PC-3 (cell line): ENCODE results near the gene CLSTN3. TPM values are rescaled to one million over a fixed set of nuclear protein-coding genes. Genes with fewer than 3 reads are reported as not detected.

ENCODE experiments used
- ATAC-seq: fragments of 200-7000 bp; cut with Tn5 transposase; 2 replicates; pipeline ENCODE4 v1.9.1; 2020; ENCODE audit warnings: mild to moderate bottlenecking, moderate library complexity
- BruUV-seq: library from RNA; stranded (reverse); fragments of 400-500 nt; replicated peaks from 2 replicates; lab custom pipeline; 2021; lab: Mats Ljungman, UMichigan
- CTCF ChIA-PET: fragments of 300-600 bp; sonication (Branson Sonifier 250); formaldehyde crosslinking; loops from one replicate; lab custom pipeline; 2022; ENCODE audit warnings: antibody characterized with exemption; lab: Charles Lee
- POLR2A ChIA-PET: fragments of 300-600 bp; sonication (Branson Sonifier 250); formaldehyde crosslinking; loops from one replicate; lab custom pipeline; 2022; ENCODE audit warnings: antibody characterized with exemption; ENCODE audit not compliant: unreplicated experiment; lab: Charles Lee
- DNase-seq: peaks from one replicate; pipeline ENCODE4 v3.0.0-alpha.2; 2015
- H2AFZ ChIP-seq: fragments of 300-600 bp; sonication (generic); 2 replicates; pipeline ENCODE4 v1.6.0; 2016; ENCODE audit warnings: antibody characterized with exemption, low read length
- H3F3A ChIP-seq: fragments of 300-600 bp; sonication (generic); one replicate; pipeline ENCODE4 v1.6.0; 2017; ENCODE audit warnings: antibody characterized with exemption, low read length, control low read depth, mild to moderate bottlenecking; ENCODE audit not compliant: unreplicated experiment
- H3K27ac ChIP-seq: fragments of 300-600 bp; sonication (generic); 2 replicates; pipeline ENCODE4 v1.5.1; 2016; ENCODE audit warnings: mild to moderate bottlenecking, low read length
- H3K27me3 ChIP-seq: fragments of 300-600 bp; sonication (generic); 2 replicates; pipeline ENCODE4 v1.6.1; 2016; ENCODE audit warnings: low read length, mixed read lengths
- H3K36me3 ChIP-seq: fragments of 300-600 bp; sonication (generic); 2 replicates; pipeline ENCODE4 v1.6.1; 2016; ENCODE audit warnings: low read depth, mixed run types, low read length, mixed read lengths
- H3K4me1 ChIP-seq: fragments of 300-600 bp; sonication (generic); 2 replicates; pipeline ENCODE4 v1.5.1; 2016; ENCODE audit warnings: low read length; ENCODE audit not compliant: insufficient read depth
- H3K4me2 ChIP-seq: fragments of 300-600 bp; sonication (generic); 2 replicates; pipeline ENCODE4 v1.6.0; 2016; ENCODE audit warnings: low read length
- H3K4me3 ChIP-seq: fragments of 300-600 bp; sonication (generic); 2 replicates; pipeline ENCODE4 v1.5.1; 2016; ENCODE audit warnings: mild to moderate bottlenecking, low read length, mixed read lengths
- H3K79me2 ChIP-seq: fragments of 300-600 bp; sonication (generic); 2 replicates; pipeline ENCODE4 v1.6.1; 2017; ENCODE audit warnings: low read length, mixed read lengths
- H3K9ac ChIP-seq: fragments of 300-600 bp; sonication (generic); 2 replicates; pipeline ENCODE4 v1.6.0; 2016; ENCODE audit warnings: mild to moderate bottlenecking, low read length
- H3K9me2 ChIP-seq: fragments of 300-600 bp; sonication (generic); replicated peaks from 2 replicates; pipeline ENCODE4 v1.6.1; 2016; ENCODE audit warnings: mixed run types, low read length, mixed read lengths
- H3K9me3 ChIP-seq: fragments of 300-600 bp; sonication (generic); 2 replicates; pipeline ENCODE4 v1.6.1; 2016; ENCODE audit warnings: low read length, mixed read lengths
- H4K20me1 ChIP-seq: fragments of 300-600 bp; sonication (generic); 2 replicates; pipeline ENCODE4 v1.6.1; 2016; ENCODE audit warnings: low read length, mixed read lengths
- EZH2 ChIP-seq: fragments of 300-600 bp; sonication (generic); IDR thresholded peaks from one replicate; pipeline ENCODE4 v1.6.1; 2017; ENCODE audit warnings: antibody characterized with exemption, mild to moderate bottlenecking, low read length; ENCODE audit not compliant: unreplicated experiment
- EZH2phosphoT487 ChIP-seq: fragments of 300-600 bp; sonication (generic); IDR thresholded peaks from 2 replicates; pipeline ENCODE4 v1.6.1; 2018; ENCODE audit warnings: mild to moderate bottlenecking, antibody characterized with exemption, low read length, borderline replicate concordance
- intact Hi-C: fragments of 100-400 bp; cut with micrococcal nuclease; formaldehyde crosslinking; loops from 2 replicates; pipeline ENCODE4 v1.9.0; 2023
- total RNA-seq: library from RNA; depleted of rRNA; stranded (reverse); fragments of >200 nt; gene quantifications from 2 replicates; pipeline ENCODE4 v1.2.3, GENCODE V29; 2014; rRNA removed
- TF ChIP-seq, protein P1 (sequence below): fragments of 300-600 bp; sonication (generic); conservative IDR thresholded peaks from 2 replicates; pipeline ENCODE4 v1.5.1; 2017; ENCODE audit warnings: antibody characterized with exemption, low read depth, mild to moderate bottlenecking, low read length

The CLSTN3 gene
- total RNA-seq, 1 experiment from 2014 or later = 10.9 TPM

- DNase-seq = no peak
- intact Hi-C loops = no loop called here
- Histone ChIP-seq H3K9me2 (no peaks in the 10 kb centered on the region), H3K79me2 (no peaks in the 10 kb centered on the region), H2AFZ (no peak overlapping the region), H3K4me1 (no peaks in the 10 kb centered on the region), H4K20me1 (no peaks in the 10 kb centered on the region), H3K27ac (no peak overlapping the region), H3K9me3 (no peaks in the 10 kb centered on the region), H3K4me2 (no peak overlapping the region), H3K27me3 (no peaks in the 10 kb centered on the region), H3K9ac (no peak overlapping the region), H3K4me3 (no peak overlapping the region), H3K36me3 (peaks cover 32% of the 10 kb centered on the region), H3F3A (no peaks in the 10 kb centered on the region)
- BruUV-seq = no TSS peak
- no peak for TF ChIP-seq EZH2
- TF ChIP-seq, protein P1, sequence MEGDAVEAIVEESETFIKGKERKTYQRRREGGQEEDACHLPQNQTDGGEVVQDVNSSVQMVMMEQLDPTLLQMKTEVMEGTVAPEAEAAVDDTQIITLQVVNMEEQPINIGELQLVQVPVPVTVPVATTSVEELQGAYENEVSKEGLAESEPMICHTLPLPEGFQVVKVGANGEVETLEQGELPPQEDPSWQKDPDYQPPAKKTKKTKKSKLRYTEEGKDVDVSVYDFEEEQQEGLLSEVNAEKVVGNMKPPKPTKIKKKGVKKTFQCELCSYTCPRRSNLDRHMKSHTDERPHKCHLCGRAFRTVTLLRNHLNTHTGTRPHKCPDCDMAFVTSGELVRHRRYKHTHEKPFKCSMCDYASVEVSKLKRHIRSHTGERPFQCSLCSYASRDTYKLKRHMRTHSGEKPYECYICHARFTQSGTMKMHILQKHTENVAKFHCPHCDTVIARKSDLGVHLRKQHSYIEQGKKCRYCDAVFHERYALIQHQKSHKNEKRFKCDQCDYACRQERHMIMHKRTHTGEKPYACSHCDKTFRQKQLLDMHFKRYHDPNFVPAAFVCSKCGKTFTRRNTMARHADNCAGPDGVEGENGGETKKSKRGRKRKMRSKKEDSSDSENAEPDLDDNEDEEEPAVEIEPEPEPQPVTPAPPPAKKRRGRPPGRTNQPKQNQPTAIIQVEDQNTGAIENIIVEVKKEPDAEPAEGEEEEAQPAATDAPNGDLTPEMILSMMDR = no peak
- TF ChIP-seq EZH2phosphoT487 = no peak
- POLR2A ChIA-PET = no interaction called here
- CTCF ChIA-PET = no interaction called here
- no peak for ATAC-seq
Measured at GRCh38 chr12:7207866-7208625, 77.9 kb downstream of the CLSTN3 start.

Other genes starting within 250 kb of the CLSTN3 start
- gene LRRC23, start 225.5 kb upstream of the CLSTN3 start, total RNA-seq = 5.1 and 13.6 TPM in 2 replicates
- 30.2 and 35.2 TPM in 2 replicates for gene ENO2, start 215.8 kb upstream of the CLSTN3 start, total RNA-seq
- 11.6 and 41.5 TPM in 2 replicates for gene ATN1, start 202.4 kb upstream of the CLSTN3 start, total RNA-seq
- not detected in 2 replicates for gene RNU7-1, start 186.6 kb upstream of the CLSTN3 start, total RNA-seq
- 125 and 130 TPM in 2 replicates for gene C12orf57, start 186.3 kb upstream of the CLSTN3 start, total RNA-seq
- gene PTPN6, start 179.0 kb upstream of the CLSTN3 start, total RNA-seq = 22.5 and 28.4 TPM in 2 replicates
- gene PHB2, start 159.7 kb upstream of the CLSTN3 start, total RNA-seq = 353 and 376 TPM in 2 replicates
- gene EMG1, start 159.5 kb upstream of the CLSTN3 start, total RNA-seq = 40.7 and 44.3 TPM in 2 replicates
- gene LPCAT3, start 111.9 kb upstream of the CLSTN3 start, total RNA-seq = 16.3 and 21.5 TPM in 2 replicates
- gene C1S, start 69.7 kb upstream of the CLSTN3 start, total RNA-seq = 2.1 and 2.9 TPM in 2 replicates
- 4.4 and 9.6 TPM in 2 replicates for gene C1R, start 37.9 kb upstream of the CLSTN3 start, total RNA-seq
- gene C1RL, start 21.2 kb upstream of the CLSTN3 start, total RNA-seq = 8.2 and 8.9 TPM in 2 replicates
- not detected in 2 replicates for gene RBP5, start 1.5 kb upstream of the CLSTN3 start, total RNA-seq
- gene PEX5, start 59.3 kb downstream of the CLSTN3 start, total RNA-seq = 19.4 and 20.0 TPM in 2 replicates
- gene ACSM4, start 173.7 kb downstream of the CLSTN3 start, total RNA-seq = not detected in 2 replicates